GM23338 (cell line): Measurements from ENCODE around the gene RNF31. TPM values are rescaled to one million over a fixed set of nuclear protein-coding genes. Genes with fewer than 3 reads are reported as not detected.

Experiments
- ATAC-seq: fragments of 200-7000 bp; cut with Tn5 transposase; 3 replicates; pipeline ENCODE4 v1.9.1; 2020
- DNase-seq: peaks from one replicate; pipeline ENCODE4 v3.0.0-alpha.2; 2015; ENCODE audit warnings: low spot score
- H2AFZ ChIP-seq: fragments of 200-600 bp; sonication (generic); 2 replicates; pipeline ENCODE4 v1.8.0; 2016; ENCODE audit warnings: antibody characterized with exemption, mild to moderate bottlenecking, moderate library complexity
- H3F3A ChIP-seq: fragments of 200-600 bp; sonication (generic); replicated peaks from 2 replicates; pipeline ENCODE4 v1.8.0; 2017; ENCODE audit warnings: antibody characterized with exemption, mixed run types, low read depth
- H3K27ac ChIP-seq: fragments of 200-600 bp; sonication (generic); 2 replicates; pipeline ENCODE4 v1.6.1; 2016; ENCODE audit warnings: low read depth
- H3K27me3 ChIP-seq: fragments of 200-600 bp; sonication (generic); 2 replicates; pipeline ENCODE4 v1.8.0; 2016; ENCODE audit warnings: mild to moderate bottlenecking, mixed run types, moderate library complexity; ENCODE audit not compliant: insufficient read depth
- H3K36me3 ChIP-seq: fragments of 200-600 bp; sonication (generic); 2 replicates; pipeline ENCODE4 v1.8.0; 2016; ENCODE audit warnings: mild to moderate bottlenecking; ENCODE audit not compliant: insufficient read depth
- H3K4me1 ChIP-seq: fragments of 200-600 bp; sonication (generic); 2 replicates; pipeline ENCODE4 v1.8.0; 2016; ENCODE audit warnings: mild to moderate bottlenecking, moderate library complexity; ENCODE audit not compliant: insufficient read depth
- H3K4me2 ChIP-seq: fragments of 200-600 bp; sonication (generic); 2 replicates; pipeline ENCODE4 v1.7.1; 2017; ENCODE audit warnings: mixed run types
- H3K4me3 ChIP-seq: fragments of 200-600 bp; sonication (generic); 2 replicates; pipeline ENCODE4 v1.6.1; 2016; ENCODE audit warnings: mixed run types
- H3K79me2 ChIP-seq: fragments of 200-600 bp; sonication (generic); replicated peaks from 2 replicates; pipeline ENCODE4 v1.8.0; 2017; ENCODE audit warnings: mild to moderate bottlenecking; ENCODE audit not compliant: insufficient read depth
- H3K9me2 ChIP-seq: fragments of 200-600 bp; sonication (generic); 2 replicates; pipeline ENCODE4 v1.8.0; 2017; ENCODE audit not compliant: insufficient read depth
- H4K20me1 ChIP-seq: fragments of 200-600 bp; sonication (generic); replicated peaks from 2 replicates; pipeline ENCODE4 v1.8.0; 2017; ENCODE audit warnings: mild to moderate bottlenecking; ENCODE audit not compliant: insufficient read depth
- H3K27ac Mint-ChIP-seq: 2 replicates; pipeline ENCODE4 v1.8.0; 2020; ENCODE audit warnings: inconsistent platforms, mild to moderate bottlenecking, moderate library complexity, mixed read lengths
- H3K27me3 Mint-ChIP-seq: 3 replicates; pipeline ENCODE4 v1.8.0; 2022; ENCODE audit warnings: low read depth, mild to moderate bottlenecking, moderate library complexity, mixed read lengths, inconsistent platforms; ENCODE audit not compliant: insufficient read depth, poor library complexity
- H3K36me3 Mint-ChIP-seq: 3 replicates; pipeline ENCODE4 v1.8.0; 2021; ENCODE audit warnings: low read depth, mild to moderate bottlenecking, inconsistent platforms, moderate library complexity, mixed read lengths
- H3K4me1 Mint-ChIP-seq: 3 replicates; pipeline ENCODE4 v1.8.0; 2020; ENCODE audit warnings: mild to moderate bottlenecking, inconsistent platforms, mixed read lengths
- H3K4me3 Mint-ChIP-seq: 3 replicates; pipeline ENCODE4 v1.8.0; 2021; ENCODE audit warnings: moderate library complexity, mild to moderate bottlenecking, inconsistent platforms, mixed read lengths
- H3K9me3 Mint-ChIP-seq: 3 replicates; pipeline ENCODE4 v1.8.0; 2020; ENCODE audit warnings: moderate library complexity, mild to moderate bottlenecking, inconsistent platforms, mixed read lengths
- CREB1 ChIP-seq: fragments of 250-450 bp; sonication (Bioruptor Pico); IDR thresholded peaks from 2 replicates; pipeline ENCODE4 v1.5.0; 2020; ENCODE audit warnings: low read depth, mild to moderate bottlenecking, moderate library complexity
- CTCF ChIP-seq, 2 experiments: fragments of 200-600 bp in 1 of 2; sonication (generic) in 1 of 2; conservative IDR thresholded peaks; 2 replicates each; pipeline versions ENCODE4 v1.5.1 to v1.6.1; 2016 to 2017; ENCODE audit warnings: antibody characterized with exemption in 2 of 2, low read depth in 2 of 2, mild to moderate bottlenecking in 2 of 2, moderate library complexity in 1 of 2
- ETS1 ChIP-seq: IDR thresholded peaks from 2 replicates; pipeline ENCODE4 v1.6.1; 2016; ENCODE audit warnings: antibody characterized with exemption
- EZH2 ChIP-seq: fragments of 200-600 bp; sonication (generic); IDR thresholded peaks from one replicate; pipeline ENCODE4 v1.8.0; 2017; ENCODE audit warnings: antibody characterized with exemption, mild to moderate bottlenecking, low read depth; ENCODE audit not compliant: unreplicated experiment
- EZH2phosphoT487 ChIP-seq: fragments of 200-600 bp; sonication (generic); IDR thresholded peaks from one replicate; pipeline ENCODE4 v1.8.1; 2018; ENCODE audit warnings: antibody characterized with exemption; ENCODE audit not compliant: unreplicated experiment
- JUNB ChIP-seq: IDR thresholded peaks from one replicate; pipeline ENCODE4 v1.6.1; 2016; ENCODE audit warnings: antibody characterized with exemption; ENCODE audit not compliant: unreplicated experiment
- NANOG ChIP-seq: IDR thresholded peaks from 2 replicates; pipeline ENCODE4 v1.6.1; 2016; ENCODE audit warnings: antibody characterized with exemption, borderline replicate concordance
- POLR2AphosphoS5 ChIP-seq: IDR thresholded peaks from 2 replicates; pipeline ENCODE4 v1.6.1; 2016; ENCODE audit warnings: antibody characterized with exemption, low read depth
- REST ChIP-seq: IDR thresholded peaks from one replicate; pipeline ENCODE4 v1.6.1; 2018; ENCODE audit warnings: antibody characterized with exemption; ENCODE audit not compliant: unreplicated experiment
- STAT1 ChIP-seq: IDR thresholded peaks from one replicate; pipeline ENCODE4 v1.6.1; 2016; ENCODE audit warnings: antibody characterized with exemption; ENCODE audit not compliant: unreplicated experiment
- ZNF114 ChIP-seq: fragments of 250-450 bp; sonication (Bioruptor Pico); IDR thresholded peaks from 2 replicates; pipeline ENCODE4 v1.5.0; 2020; ENCODE audit warnings: mild to moderate bottlenecking, moderate library complexity
- ZNF331 ChIP-seq: fragments of 250-450 bp; sonication (Bioruptor Pico); IDR thresholded peaks from 2 replicates; pipeline ENCODE4 v1.5.0; 2020; ENCODE audit warnings: low read depth, mild to moderate bottlenecking, moderate library complexity
- ZNF462 ChIP-seq: fragments of 250-450 bp; sonication (Bioruptor Pico); IDR thresholded peaks from 2 replicates; pipeline ENCODE4 v1.5.0; 2020; ENCODE audit warnings: mild to moderate bottlenecking, moderate library complexity
- polyA plus RNA-seq: library from polyadenylated mRNA; unstranded; fragments of >200 nt; fragmentation: Nextera tagmentation; extraction: Ambion mirVana; gene quantifications from 2 replicates; pipeline ENCODE4 v1.2.1, GENCODE V29; 2016
- total RNA-seq: library from RNA; depleted of rRNA; stranded (reverse); fragments of >200 nt; shearing (Covaris generic); gene quantifications from 2 replicates; pipeline ENCODE4 v1.2.3, GENCODE V29; 2014

The RNF31 gene
- total and polyA plus RNA-seq, 2 experiments from 2014 or later, result 54.8 to 87.4 TPM

- DNase-seq (no peak), ATAC-seq (no peak)
- Histone ChIP-seq H3K4me2 (no peak overlapping the region), H4K20me1 (peaks cover 6% of the 10 kb centered on the region), H3F3A (no peaks in the 10 kb centered on the region; the same call in 1 of the 2 replicates), H3K9me2 (no peaks in the 10 kb centered on the region), H3K4me1 (peaks cover 4% of the 10 kb centered on the region; the same call in 1 of the 2 replicates), H3K27me3 (no peaks in the 10 kb centered on the region), H3K79me2 (peaks cover 13% of the 10 kb centered on the region; the same call in 1 of the 2 replicates), H3K27ac (no peak overlapping the region), H3K4me3 (no peak overlapping the region), H2AFZ (no peak overlapping the region), H3K36me3 (no peaks in the 10 kb centered on the region; the same call in 1 of the 2 replicates)
- Mint-ChIP-seq H3K27ac (no peak overlapping the region), H3K4me3 (no peak overlapping the region; the same call in 2 of the 3 replicates), H3K36me3 (peaks cover 85% of the 10 kb centered on the region), H3K27me3 (peaks cover 33% of the 10 kb centered on the region), H3K9me3 (peaks cover 3% of the 10 kb centered on the region; the same call in 2 of the 3 replicates), H3K4me1 (peaks cover 10% of the 10 kb centered on the region)
- TF ChIP-seq ETS1, result no peak
- TF ChIP-seq ZNF114 (CRISPR knock-in tag), result no peak
- no peak for TF ChIP-seq ZNF331 (CRISPR knock-in tag)
- TF ChIP-seq ZNF462 (CRISPR knock-in tag), result no peak
- TF ChIP-seq EZH2, result no peak
- no peak for TF ChIP-seq REST
- TF ChIP-seq POLR2AphosphoS5, result no peak
- no peak for TF ChIP-seq NANOG
- TF ChIP-seq STAT1, result no peak
- no peak for TF ChIP-seq JUNB
- no peak for TF ChIP-seq CREB1
- no peak for TF ChIP-seq CTCF (conservative IDR thresholded peaks at IDR 0.05; ENCODE audit: low read depth in 2 of 2)
- no peak for TF ChIP-seq EZH2phosphoT487
Measured at GRCh38 chr14:24183014-24183481, 35.8 kb downstream of the RNF31 start.
